ENCODE data around the gene RAN. TPM values are rescaled to one million over a fixed set of nuclear protein-coding genes. Genes with fewer than 3 reads are reported as not detected.
A peak's percentile ranks its signal among the peaks of the same experiment; 100 is the strongest.
"Not testable (repeated sequence)": the region's sequence is repeated elsewhere in the genome, so short reads cannot be mapped to it uniquely, and the experiment has no call there.

The RAN gene
- total RNA-seq, 1 experiment from 2014 or later, result 579 TPM

- no peak for DNase-seq (ENCODE audit: low read depth)
Measured at GRCh38 chr12:130849561-130850417, 22.1 kb upstream of the RAN start.

- no peak for DNase-seq (ENCODE audit: low read depth)
Measured at GRCh38 chr12:130850418-130851021, 21.3 kb upstream of the RAN start.

- no peak for DNase-seq (ENCODE audit: low read depth)
Measured at GRCh38 chr12:130856088-130856487, 15.8 kb upstream of the RAN start.

GRCh38 chr12:130858084-130858483 lies 13.8 kb upstream of the RAN start:
- DNase-seq (ENCODE audit: low read depth), result no peak

GRCh38 chr12:130859161-130859560 lies 12.7 kb upstream of the RAN start:
- DNase-seq (ENCODE audit: low read depth), result no peak

- DNase-seq (ENCODE audit: low read depth), result no peak
Measured at GRCh38 chr12:130860311-130860710, 11.6 kb upstream of the RAN start.

- no peak for DNase-seq (ENCODE audit: low read depth)
Measured at GRCh38 chr12:130862161-130862560, 9.7 kb upstream of the RAN start.

GRCh38 chr12:130862771-130863170 lies 9.1 kb upstream of the RAN start:
- not testable (repeated sequence) for DNase-seq (ENCODE audit: low read depth)

GRCh38 chr12:130863298-130863697 lies 8.6 kb upstream of the RAN start:
- no peak for DNase-seq (ENCODE audit: low read depth)

GRCh38 chr12:130868412-130868811 lies 3.5 kb upstream of the RAN start:
- DNase-seq (ENCODE audit: low read depth), result no peak

- DNase-seq (ENCODE audit: low read depth), result peak; percentile 67
Measured at GRCh38 chr12:130870442-130871285, 1.2 kb upstream of the RAN start.

- DNase-seq (ENCODE audit: low read depth), result peak; percentile 11
Measured at GRCh38 chr12:130872179-130873096, 572 bp downstream of the RAN start.

- no peak for DNase-seq (ENCODE audit: low read depth)
Measured at GRCh38 chr12:130873106-130873795, 1.4 kb downstream of the RAN start.

- DNase-seq (ENCODE audit: low read depth), result no peak
Measured at GRCh38 chr12:130873825-130874224, 2.0 kb downstream of the RAN start.

GRCh38 chr12:130874696-130875095 lies 2.8 kb downstream of the RAN start:
- DNase-seq (ENCODE audit: low read depth), result no peak

- DNase-seq (ENCODE audit: low read depth), result no peak
Measured at GRCh38 chr12:130875193-130875592, 3.3 kb downstream of the RAN start.

GRCh38 chr12:130875708-130876107 lies 3.8 kb downstream of the RAN start:
- DNase-seq (ENCODE audit: low read depth), result not testable (repeated sequence)

- DNase-seq (ENCODE audit: low read depth), result no peak
Measured at GRCh38 chr12:130876297-130876696, 4.4 kb downstream of the RAN start.

- DNase-seq (ENCODE audit: low read depth), result no peak
Measured at GRCh38 chr12:130876758-130877157, 4.9 kb downstream of the RAN start.

- DNase-seq (ENCODE audit: low read depth), result no peak
Measured at GRCh38 chr12:130877333-130877732, 5.5 kb downstream of the RAN start.
